Measurements from ENCODE around the gene CLDN6.

The CLDN6 gene

GRCh38 chr16:2970563-2970962 lies 47.4 kb downstream of the CLDN6 start:
- DNase-seq (ENCODE audit: low read depth): no peak

GRCh38 chr16:2969545-2970521 lies 48.1 kb downstream of the CLDN6 start:
- peak; percentile 33 for DNase-seq (ENCODE audit: low read depth)

DNA sequence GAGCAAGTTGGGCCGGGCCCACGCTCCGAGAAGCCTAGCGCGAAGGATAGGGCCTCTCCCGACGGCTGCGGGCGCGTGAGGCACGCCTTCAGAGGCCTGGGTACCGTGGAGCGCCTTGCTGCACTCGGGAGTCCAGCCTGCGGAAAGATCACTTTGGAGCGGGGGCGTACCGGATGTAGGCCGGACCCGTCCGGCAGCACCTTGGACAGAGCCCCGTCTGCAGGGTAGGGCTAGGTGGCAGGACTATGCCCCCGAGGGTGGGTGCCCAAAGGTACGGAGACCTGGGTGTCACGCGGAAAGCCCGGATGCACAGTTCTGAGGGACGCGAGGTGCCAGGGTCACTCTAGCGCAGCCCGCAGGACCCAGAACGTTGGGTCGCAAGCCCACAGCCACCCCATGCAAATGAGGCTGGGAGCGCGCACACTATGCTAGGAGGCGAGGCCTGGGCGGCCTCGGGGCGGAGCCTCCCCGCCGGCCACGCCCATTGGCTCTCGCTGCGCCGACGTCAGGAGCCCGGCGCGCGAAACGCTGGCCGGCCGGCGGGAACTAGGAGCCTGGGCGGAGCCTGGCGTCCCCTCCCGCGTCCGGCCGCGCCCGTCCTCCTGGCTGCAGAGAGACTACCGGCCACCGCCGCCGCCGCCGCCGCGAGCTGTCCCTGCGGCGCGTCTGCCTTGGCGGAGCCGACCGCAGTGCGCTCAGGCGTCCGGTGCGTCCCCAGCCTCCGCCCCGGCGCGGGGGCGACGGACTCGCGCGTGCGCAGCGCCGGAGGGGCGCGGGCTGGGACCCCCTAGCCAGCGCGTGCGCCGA lies 49.0 kb downstream of the CLDN6 start, which contains the start of gene PAQR4:
PAQR4 (plus strand) TSS at position 611 of the 807 bp plus-strand sequence. CDS start 327 bp downstream, outside the sequence.
- DNase-seq (ENCODE audit: low read depth): peak; percentile 79

DNA sequence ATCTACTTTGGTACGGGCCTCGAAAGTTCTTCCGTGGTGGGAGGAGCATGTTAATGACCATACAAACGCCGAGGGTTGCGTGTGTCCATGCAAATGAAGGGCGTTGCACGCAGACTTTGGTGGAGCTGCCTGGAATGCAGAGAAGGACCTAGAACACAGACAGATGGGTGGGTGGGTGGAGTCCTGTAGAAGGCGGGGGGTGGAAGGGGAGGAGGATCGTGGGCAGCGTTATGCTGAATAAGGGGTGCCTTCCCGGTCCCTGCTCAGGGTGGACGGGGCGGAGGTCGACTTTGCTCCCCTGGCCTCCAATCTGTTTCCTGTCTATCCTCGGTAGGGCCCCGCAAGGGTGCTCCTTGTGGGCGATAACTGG lies 49.6 kb downstream of the CLDN6 start:
- no peak for DNase-seq (ENCODE audit: low read depth)

GRCh38 chr16:2967721-2968161 lies 50.2 kb downstream of the CLDN6 start:
- no peak for DNase-seq (ENCODE audit: low read depth)

DNA sequence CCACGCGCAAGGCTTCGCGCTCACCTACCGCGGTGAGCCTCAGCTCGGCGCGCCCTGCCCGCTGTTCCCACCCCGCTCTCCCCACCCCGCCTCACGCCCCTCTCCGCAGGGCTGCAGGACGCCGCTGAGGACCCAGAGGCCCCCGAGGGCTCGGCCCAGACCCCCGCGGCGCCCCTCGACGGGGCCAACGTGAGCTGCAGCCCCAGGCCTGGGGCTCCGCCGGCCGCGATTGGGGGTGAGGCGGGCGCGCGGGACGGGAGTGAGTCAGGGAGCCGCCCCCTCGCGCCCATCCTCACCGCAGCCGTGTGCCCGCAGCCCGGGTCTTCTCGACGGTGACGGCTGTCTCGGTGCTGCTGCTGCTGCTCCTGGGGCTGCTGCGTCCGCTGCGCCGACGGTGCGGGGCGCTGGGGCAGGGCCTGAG lies 50.8 kb downstream of the CLDN6 start:
- no peak for DNase-seq (ENCODE audit: low read depth)

DNA sequence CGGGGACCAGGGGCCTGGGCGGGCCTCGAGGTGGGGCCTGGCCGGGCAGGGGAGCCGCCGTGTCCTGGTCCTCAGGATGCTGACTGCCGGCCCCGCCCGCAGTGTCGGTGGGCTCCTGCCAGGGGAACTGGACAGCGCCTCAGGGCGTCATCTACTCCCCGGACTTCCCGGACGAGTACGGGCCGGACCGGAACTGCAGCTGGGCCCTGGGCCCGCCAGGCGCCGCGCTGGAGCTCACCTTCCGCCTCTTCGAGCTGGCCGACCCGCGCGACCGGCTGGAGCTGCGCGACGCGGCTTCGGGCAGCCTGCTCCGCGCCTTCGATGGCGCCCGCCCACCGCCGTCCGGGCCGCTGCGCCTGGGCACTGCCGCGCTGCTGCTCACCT lies 51.2 kb downstream of the CLDN6 start:
- DNase-seq (ENCODE audit: low read depth): no peak

- no peak for DNase-seq (ENCODE audit: low read depth)
These were observed 51.8 kb downstream of the CLDN6 start for GRCh38 chr16:2966043-2966807.

Measured in fibroblast of gingiva (primary cell).